ENCODE data around the gene CTSH.

The CTSH gene

DNA sequence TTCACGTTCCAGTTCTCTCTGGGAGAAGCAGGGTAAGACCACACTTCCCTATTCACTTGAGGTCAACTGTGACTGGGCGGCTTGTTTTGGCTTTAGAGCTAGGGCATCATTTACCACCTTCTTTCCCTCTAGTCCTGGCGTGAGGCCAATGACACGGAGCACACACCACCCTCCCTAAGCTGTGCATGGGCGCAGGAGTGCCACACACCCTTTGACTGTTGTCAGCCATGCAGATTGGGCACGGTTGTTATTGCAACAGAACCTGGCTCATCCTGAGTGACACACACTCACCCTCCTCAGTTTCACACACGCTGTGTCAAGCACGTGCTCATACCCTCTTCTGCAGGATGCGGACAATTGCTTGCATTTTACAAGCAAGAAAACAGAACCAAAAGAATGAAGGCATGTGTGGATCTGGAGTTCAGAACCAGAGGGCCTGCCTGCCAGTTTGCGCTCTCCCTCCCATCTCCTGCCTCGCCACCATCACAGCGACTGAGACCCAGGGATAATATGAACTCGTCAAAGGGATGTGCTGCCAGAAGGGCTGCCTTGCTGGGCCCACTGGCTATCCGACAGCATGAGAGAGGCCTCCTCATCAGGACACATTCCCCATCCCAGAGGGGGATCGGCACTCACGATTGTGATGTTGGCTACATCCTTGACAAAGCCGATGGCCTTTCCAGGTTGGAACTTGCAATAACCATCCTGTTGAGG, 17.6 kb downstream of the CTSH start:
- DNase-seq (ENCODE audit: extremely low read depth, low read depth) = no peak
- H3K4me3 ChIP-seq (replicated peaks; ENCODE audit: low read depth, low read length) = no peak overlapping the region
- TF ChIP-seq, protein P1, sequence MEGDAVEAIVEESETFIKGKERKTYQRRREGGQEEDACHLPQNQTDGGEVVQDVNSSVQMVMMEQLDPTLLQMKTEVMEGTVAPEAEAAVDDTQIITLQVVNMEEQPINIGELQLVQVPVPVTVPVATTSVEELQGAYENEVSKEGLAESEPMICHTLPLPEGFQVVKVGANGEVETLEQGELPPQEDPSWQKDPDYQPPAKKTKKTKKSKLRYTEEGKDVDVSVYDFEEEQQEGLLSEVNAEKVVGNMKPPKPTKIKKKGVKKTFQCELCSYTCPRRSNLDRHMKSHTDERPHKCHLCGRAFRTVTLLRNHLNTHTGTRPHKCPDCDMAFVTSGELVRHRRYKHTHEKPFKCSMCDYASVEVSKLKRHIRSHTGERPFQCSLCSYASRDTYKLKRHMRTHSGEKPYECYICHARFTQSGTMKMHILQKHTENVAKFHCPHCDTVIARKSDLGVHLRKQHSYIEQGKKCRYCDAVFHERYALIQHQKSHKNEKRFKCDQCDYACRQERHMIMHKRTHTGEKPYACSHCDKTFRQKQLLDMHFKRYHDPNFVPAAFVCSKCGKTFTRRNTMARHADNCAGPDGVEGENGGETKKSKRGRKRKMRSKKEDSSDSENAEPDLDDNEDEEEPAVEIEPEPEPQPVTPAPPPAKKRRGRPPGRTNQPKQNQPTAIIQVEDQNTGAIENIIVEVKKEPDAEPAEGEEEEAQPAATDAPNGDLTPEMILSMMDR (IDR thresholded peaks at IDR 0.05; ENCODE audit: low read depth, low read length, missing control alignments) = no peak

DNA sequence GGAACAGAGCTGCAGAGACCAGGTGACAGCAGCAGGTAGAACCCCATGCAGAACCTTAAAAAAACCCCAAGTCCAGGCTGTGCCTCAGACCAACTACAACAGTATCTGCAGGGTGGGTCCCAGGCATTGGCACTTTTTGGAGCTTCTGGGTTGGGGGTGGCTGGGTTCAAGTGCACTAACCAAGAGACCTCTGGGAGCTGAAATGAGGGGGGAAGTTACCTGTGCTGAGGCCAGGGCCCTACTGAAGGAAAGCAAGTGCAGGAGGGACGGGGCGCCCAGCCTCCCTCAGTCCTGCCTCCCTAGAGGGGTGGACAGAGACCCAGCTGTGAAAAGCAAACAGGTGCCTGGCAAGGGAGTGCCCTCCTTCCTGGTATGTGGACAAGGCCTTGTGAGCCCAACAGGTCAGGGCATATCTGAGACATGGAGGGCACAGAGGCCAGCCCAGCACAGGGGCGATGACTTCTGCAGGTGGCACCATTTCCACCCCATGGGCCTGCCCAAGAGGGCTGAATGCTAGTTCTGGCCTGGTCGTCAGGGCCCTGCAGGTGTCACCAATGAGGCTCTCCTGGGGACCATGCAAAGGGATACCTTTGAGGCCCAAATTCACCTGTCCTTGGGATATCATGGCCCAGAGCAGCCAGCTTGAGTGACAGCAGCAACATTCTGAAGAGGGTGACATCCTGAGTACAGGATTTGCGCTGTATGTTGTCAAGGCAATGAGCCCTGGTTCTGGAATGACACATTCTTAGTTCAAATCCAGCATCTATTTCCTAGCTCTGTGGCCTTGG, 18.7 kb downstream of the CTSH start:
- TF ChIP-seq, protein P1 (IDR thresholded peaks at IDR 0.05; ENCODE audit: low read depth, low read length, missing control alignments) = no peak
- no peak for DNase-seq (ENCODE audit: extremely low read depth, low read depth)
- no peak overlapping the region for H3K4me3 ChIP-seq (replicated peaks; ENCODE audit: low read depth, low read length)

DNA sequence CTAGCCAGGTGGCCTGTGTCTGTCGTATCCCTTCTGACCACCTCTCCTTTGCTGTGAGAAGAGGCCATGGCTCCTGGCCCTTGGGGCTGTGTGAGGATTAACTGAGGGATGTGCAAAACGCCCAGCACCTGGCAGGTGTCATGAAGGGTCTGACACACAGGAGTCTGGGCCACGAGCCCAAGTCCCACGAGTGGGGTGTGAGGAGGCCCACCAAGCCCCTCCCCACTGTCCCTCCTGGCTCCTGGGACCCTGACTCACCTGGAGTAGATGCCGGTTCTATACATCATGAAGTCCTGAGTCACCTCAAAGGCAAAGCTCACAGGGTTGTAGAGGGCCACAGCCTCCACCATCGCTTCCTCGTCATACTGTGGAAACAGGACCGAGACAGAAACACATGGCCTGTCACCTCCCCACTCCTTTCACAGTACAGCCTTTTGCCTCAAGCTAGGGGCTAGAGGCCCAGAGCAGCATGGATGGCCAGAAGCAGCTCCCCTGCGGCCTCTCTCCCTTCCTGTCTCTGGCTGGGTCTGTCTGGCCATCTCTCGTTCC, 19.7 kb downstream of the CTSH start:
- DNase-seq (ENCODE audit: extremely low read depth, low read depth) = no peak
- H3K4me3 ChIP-seq (replicated peaks; ENCODE audit: low read depth, low read length) = no peak overlapping the region
- TF ChIP-seq, protein P1 (IDR thresholded peaks at IDR 0.05; ENCODE audit: low read depth, low read length, missing control alignments) = no peak

- TF ChIP-seq, protein P1 (IDR thresholded peaks at IDR 0.05; ENCODE audit: low read depth, low read length, missing control alignments) = no peak
- DNase-seq (ENCODE audit: extremely low read depth, low read depth) = no peak
- H3K4me3 ChIP-seq (replicated peaks; ENCODE audit: low read depth, low read length) = no peak overlapping the region
Measured at GRCh38 chr15:78923480-78924360, 21.1 kb downstream of the CTSH start.

GRCh38 chr15:78923015-78923414, 21.8 kb downstream of the CTSH start:
- TF ChIP-seq, protein P1 (IDR thresholded peaks at IDR 0.05; ENCODE audit: low read depth, low read length, missing control alignments) = no peak
- no peak for DNase-seq (ENCODE audit: extremely low read depth, low read depth)
- no peak overlapping the region for H3K4me3 ChIP-seq (replicated peaks; ENCODE audit: low read depth, low read length)

DNA sequence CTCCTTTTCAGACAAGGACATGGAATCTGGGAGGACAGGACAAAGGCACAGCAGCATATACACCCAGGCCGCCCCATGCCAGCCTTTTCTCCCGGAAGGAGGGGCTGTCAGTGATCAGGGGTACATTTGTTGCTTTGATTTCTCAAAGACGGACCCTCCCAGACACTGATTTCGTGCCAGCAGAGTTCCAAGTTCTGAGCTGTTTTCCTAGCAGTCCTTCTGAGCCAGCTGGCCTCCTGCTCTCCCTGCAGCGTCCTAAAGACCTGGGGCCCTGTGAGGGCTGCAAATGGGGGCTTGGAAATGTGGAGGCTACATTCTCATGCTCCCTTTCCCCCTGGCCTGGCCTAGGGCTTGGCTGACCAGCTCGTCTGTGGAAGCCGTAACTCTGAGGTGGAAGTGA, 22.3 kb downstream of the CTSH start:
- TF ChIP-seq, protein P1 (IDR thresholded peaks at IDR 0.05; ENCODE audit: low read depth, low read length, missing control alignments) = no peak
- H3K4me3 ChIP-seq (replicated peaks; ENCODE audit: low read depth, low read length) = no peak overlapping the region
- DNase-seq (ENCODE audit: extremely low read depth, low read depth) = no peak

Measured in HFF-Myc (cell line).